ENCODE measurements around the gene STON1.

DNA sequence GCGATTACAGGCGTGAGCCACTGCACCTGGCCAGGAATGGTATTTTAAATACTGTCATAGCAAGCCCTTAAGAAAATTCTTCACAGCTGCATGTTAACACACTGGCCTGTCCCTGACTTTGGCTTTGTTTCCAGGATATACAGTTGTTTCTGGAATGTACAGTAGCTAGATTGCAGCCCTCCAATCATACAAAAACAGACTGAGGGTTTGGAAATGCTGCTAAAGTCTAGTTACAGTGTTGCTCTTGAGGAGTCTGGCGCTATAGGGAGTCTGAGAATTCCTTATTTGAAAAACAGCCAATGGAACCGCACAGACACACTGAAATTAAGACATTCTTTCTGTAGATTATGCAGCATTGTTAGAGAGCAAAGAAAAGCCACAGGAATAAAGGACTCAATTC lies 37.7 kb downstream of the STON1 start:
- TF ChIP-seq, protein P1, sequence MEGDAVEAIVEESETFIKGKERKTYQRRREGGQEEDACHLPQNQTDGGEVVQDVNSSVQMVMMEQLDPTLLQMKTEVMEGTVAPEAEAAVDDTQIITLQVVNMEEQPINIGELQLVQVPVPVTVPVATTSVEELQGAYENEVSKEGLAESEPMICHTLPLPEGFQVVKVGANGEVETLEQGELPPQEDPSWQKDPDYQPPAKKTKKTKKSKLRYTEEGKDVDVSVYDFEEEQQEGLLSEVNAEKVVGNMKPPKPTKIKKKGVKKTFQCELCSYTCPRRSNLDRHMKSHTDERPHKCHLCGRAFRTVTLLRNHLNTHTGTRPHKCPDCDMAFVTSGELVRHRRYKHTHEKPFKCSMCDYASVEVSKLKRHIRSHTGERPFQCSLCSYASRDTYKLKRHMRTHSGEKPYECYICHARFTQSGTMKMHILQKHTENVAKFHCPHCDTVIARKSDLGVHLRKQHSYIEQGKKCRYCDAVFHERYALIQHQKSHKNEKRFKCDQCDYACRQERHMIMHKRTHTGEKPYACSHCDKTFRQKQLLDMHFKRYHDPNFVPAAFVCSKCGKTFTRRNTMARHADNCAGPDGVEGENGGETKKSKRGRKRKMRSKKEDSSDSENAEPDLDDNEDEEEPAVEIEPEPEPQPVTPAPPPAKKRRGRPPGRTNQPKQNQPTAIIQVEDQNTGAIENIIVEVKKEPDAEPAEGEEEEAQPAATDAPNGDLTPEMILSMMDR (conservative IDR thresholded peaks at IDR 0.05; ENCODE audit: low read depth, low read length), result no peak
- TF ChIP-seq CEBPB (IDR thresholded peaks at IDR 0.05; ENCODE audit: low read depth, low read length) (no peak), POLR2A (IDR thresholded peaks at IDR 0.05; ENCODE audit: low read depth, low read length) (no peak), MXI1 (IDR thresholded peaks at IDR 0.05; ENCODE audit: borderline replicate concordance, low read depth, low read length) (no peak), RCOR1 (IDR thresholded peaks at IDR 0.05; ENCODE audit: insufficient replicate concordance, low read length) (no peak), NFE2L2 (IDR thresholded peaks at IDR 0.05; ENCODE audit: low read depth, low read length) (no peak)
